Immature natural killer cell (primary cell): ENCODE data around the gene SPTBN2. TPM values are rescaled to one million over a fixed set of nuclear protein-coding genes. Genes with fewer than 3 reads are reported as not detected.

Experiments used
- DNase-seq, 3 donors: peaks; one replicate each; pipeline ENCODE4 v3.0.0; 2022; ENCODE audit warnings: mixed read lengths in 1 of 3
- H3K27ac Mint-ChIP-seq, 6 donors: one replicate each; pipeline ENCODE4 v1.8.0; 2020; ENCODE audit warnings: mixed read lengths in 6 of 6, mild to moderate bottlenecking in 5 of 6, inconsistent platforms in 4 of 6, moderate library complexity in 3 of 6
- H3K27me3 Mint-ChIP-seq, 3 donors: one replicate each; pipeline ENCODE4 v1.8.0; 2020 to 2021; ENCODE audit warnings: low read depth in 3 of 3, mild to moderate bottlenecking in 3 of 3, mixed read lengths in 3 of 3, moderate library complexity in 3 of 3, inconsistent platforms in 1 of 3
- H3K36me3 Mint-ChIP-seq, 3 donors: one replicate each; pipeline ENCODE4 v1.8.0; 2020; ENCODE audit warnings: mixed read lengths in 3 of 3, inconsistent platforms in 2 of 3, mild to moderate bottlenecking in 2 of 3
- H3K4me1 Mint-ChIP-seq, 2 donors: one replicate each; pipeline ENCODE4 v1.8.0; 2020; ENCODE audit warnings: inconsistent platforms in 2 of 2, mild to moderate bottlenecking in 2 of 2, mixed read lengths in 2 of 2, moderate library complexity in 1 of 2
- H3K4me3 Mint-ChIP-seq, 5 donors: one replicate each; pipeline ENCODE4 v1.8.0; 2020; ENCODE audit warnings: mild to moderate bottlenecking in 5 of 5, mixed read lengths in 5 of 5, inconsistent platforms in 3 of 5, moderate library complexity in 3 of 5
- H3K9me3 Mint-ChIP-seq, 6 donors: one replicate each; pipeline ENCODE4 v1.8.0; 2020; ENCODE audit warnings: mild to moderate bottlenecking in 6 of 6, mixed read lengths in 6 of 6, inconsistent platforms in 4 of 6, moderate library complexity in 3 of 6
- polyA plus RNA-seq, 3 donors: library from polyadenylated mRNA; unstranded; fragments of 300-500 nt; fragmentation: Illumina TruSeq; gene quantifications; one replicate each; pipeline ENCODE4 v1.2.3, GENCODE V29; 2021

SPTBN2 gene
- polyA plus RNA-seq, 3 donors from 2014 or later: not detected

DNA sequence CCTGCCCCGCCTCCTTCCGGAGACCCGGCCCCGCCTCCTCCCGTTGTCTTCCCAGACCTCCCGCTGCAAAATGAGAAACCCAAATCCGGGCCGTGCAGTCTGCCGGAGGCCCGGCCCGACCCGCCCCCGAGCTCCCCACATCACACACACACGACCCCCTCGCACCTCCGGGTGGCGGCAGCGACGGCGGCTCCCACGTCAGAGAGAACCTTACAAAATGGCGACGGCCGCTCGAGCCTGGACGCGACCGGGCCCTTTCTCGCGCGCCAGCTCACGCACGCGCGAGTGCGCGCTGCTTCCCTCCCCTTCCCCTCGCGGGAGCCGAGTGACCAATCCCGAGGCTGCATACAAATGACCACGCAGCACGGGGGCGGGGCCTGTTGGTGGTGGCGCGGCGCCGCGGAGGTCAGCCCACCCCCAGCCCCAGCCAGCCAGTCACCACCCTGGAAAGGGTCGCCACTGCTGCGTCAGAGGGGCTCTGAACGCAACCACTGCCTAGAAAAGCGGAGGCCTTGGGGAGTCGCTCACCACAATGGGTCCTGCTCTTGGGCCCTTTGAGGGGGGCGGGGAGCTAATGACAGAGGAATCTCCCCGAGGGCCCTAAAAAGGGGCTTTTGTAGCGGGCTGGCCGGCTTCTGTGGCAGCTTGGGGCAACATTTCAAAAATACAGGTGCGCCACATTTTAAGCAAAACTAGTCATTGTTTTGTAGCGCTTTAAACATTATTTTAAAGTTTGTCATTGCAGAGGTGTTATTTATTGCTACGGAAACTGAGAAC, 51.2 kb downstream of the SPTBN2 start, which contains the start of gene RBM4B:
Gene RBM4B (minus strand): TSS at position 289 of the 777 bp plus-strand sequence. CDS start 808 bp downstream, outside the sequence.
- Mint-ChIP-seq H3K9me3 (no peaks in the 10 kb centered on the region), H3K27me3 (peaks cover 11 to 18% (median 17%) of the 10 kb centered on the region in 3 donors), H3K36me3 (no peaks in the 10 kb centered on the region), H3K4me1 (peaks cover 32 to 41% of the 10 kb centered on the region in 2 donors), H3K4me3 (peak within 1 kb of the TSS; percentile 91 to 96 (median 95)), H3K27ac (peak within 1 kb of the TSS; percentile 97 to 100 (median 99))
- peak; percentile 97 for DNase-seq

DNA sequence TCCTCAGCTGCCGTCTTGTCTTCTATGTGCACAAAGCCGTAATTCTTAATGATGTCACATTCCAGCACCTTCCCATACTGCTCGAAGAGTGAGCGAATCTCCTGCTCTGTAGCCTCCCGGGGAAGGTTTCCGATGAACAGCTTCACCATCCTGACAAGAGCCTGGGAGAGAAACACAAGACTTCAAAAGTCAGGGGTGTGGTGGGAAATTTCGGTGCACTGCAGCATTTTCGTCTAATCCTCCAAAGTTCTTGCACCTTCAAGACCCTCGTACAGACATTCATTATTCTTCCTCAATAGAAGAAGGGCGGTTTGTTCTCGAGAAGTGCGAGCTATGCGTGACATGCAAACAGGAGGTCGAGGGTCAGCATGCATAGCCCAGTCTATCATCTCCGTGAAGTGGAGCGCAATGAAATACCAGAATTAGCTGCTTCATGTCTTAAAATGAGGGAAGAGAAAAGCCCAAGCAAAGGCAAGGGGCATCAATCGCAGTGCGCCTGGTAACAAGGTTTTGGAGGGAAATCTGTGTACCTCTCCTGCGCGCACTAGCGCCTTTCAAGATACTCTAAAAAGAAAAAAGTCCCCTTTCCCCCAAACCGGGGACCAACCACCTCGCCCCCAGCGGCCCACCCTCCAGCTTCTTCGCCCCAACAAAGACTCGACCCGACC, 52.0 kb downstream of the SPTBN2 start:
- H3K36me3 Mint-ChIP-seq: no peaks in the 10 kb centered on the region
- H3K9me3 Mint-ChIP-seq: no peaks in the 10 kb centered on the region
- peak overlapping the region; percentile 97 to 100 (median 99) for H3K27ac Mint-ChIP-seq
- H3K4me1 Mint-ChIP-seq: peaks cover 32 to 41% of the 10 kb centered on the region in 2 donors
- no peak for DNase-seq
- peak overlapping the region; percentile 91 to 96 (median 95) for H3K4me3 Mint-ChIP-seq
- H3K27me3 Mint-ChIP-seq: peaks cover 11 to 18% (median 17%) of the 10 kb centered on the region in 3 donors

DNA sequence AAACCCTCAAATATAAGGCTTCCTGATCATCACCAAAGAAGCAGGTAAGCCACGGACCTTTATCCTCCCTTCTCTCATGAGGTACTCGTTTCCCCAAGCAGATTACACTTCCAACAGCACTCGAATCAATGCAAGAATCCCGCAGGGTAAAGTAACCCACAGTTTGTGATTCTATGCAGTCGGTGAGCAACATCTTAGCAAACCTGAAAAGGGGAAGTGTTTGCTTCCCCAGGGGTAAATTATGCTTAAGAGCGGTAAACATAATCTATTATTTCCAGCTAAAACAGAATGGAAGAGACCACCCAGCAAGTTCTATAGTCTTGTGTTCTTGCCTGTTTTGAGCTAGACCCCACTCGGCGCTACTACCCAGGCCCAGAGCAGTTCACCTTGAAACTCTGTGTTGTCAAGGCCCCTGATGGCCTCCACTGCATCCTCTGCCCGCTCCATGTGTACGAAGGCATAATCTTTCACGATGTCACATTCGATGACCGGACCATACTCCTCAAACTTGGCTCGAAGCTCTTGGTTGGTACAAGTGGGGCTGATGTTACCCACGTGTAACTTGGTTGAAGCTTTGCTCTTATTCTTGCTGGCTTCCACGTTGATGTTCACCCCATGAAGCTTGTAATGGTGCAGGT, 52.6 kb downstream of the SPTBN2 start:
- peaks cover 32 to 41% of the 10 kb centered on the region in 2 donors for H3K4me1 Mint-ChIP-seq
- H3K27ac Mint-ChIP-seq: peak overlapping the region; percentile 97 to 100 (median 99)
- H3K27me3 Mint-ChIP-seq: peaks cover 11 to 18% (median 17%) of the 10 kb centered on the region in 3 donors
- peak overlapping the region; percentile 91 to 96 (median 95) for H3K4me3 Mint-ChIP-seq
- DNase-seq: no peak
- no peaks in the 10 kb centered on the region for H3K36me3 Mint-ChIP-seq
- no peaks in the 10 kb centered on the region for H3K9me3 Mint-ChIP-seq

DNA sequence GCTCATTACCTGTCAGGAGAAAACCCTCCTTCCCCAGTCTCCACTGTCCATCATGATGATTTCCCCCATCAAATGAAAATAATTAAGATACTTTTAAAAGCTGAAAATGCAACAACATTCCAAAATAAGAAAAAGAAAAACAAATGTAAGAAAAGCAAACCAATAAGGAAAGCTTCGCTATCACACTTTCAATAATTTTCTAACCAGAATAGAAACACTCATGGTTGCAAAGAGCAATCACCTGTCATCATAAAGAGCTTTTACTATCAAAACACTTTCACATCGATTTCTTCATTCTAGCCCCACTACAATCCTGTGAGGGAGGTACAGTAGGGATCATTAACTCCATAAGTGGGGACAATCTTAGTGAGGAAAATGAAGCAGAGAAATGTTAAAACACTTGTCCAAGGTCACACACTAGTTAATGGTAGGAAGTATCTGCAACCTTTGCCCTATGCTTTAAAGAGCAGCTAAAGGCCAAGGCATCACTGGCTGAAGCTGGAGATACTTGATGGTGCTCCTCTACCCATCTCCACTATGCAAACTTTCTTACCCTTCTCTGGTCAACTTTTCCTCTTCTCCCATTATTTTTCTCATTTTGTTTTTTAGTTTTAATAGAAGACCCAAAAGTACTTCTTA, 53.9 kb downstream of the SPTBN2 start:
- Mint-ChIP-seq H3K36me3 (no peaks in the 10 kb centered on the region), H3K4me3 (no peak overlapping the region), H3K9me3 (no peaks in the 10 kb centered on the region), H3K27me3 (peaks cover 11 to 18% (median 17%) of the 10 kb centered on the region in 3 donors), H3K4me1 (peaks cover 39 to 51% of the 10 kb centered on the region in 2 donors), H3K27ac (peak overlapping the region in 5 of 6 donors; percentile 11 to 49 (median 30))
- DNase-seq: no peak

DNA sequence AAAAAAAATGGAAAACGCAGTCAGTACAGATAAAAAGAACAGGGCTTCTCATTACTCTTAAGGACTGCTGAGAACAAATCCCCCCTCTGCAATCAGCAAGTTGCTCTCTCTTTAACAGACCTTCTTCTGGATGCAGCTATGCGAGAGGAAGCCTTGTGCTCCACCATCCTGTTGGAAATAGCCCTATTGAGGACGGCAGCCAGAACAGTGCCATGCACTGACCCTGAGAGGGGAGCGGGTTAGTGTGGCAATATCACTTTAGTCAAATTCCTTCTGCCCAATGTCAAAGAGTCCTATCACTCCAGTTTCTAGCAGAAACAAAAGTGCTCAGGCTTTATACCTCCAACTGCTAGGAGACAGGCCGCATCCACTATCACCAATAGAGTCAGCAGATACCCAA, 58.2 kb downstream of the SPTBN2 start:
- no peak for DNase-seq
- Mint-ChIP-seq H3K27me3 (peaks cover 0 to 2% (median 0%) of the 10 kb centered on the region in 3 donors), H3K4me3 (no peak overlapping the region), H3K4me1 (peaks cover 24 to 52% of the 10 kb centered on the region in 2 donors), H3K9me3 (no peaks in the 10 kb centered on the region), H3K27ac (peak overlapping the region in 5 of 6 donors; percentile 24 to 55 (median 35)), H3K36me3 (peaks cover 0 to 9% (median 7%) of the 10 kb centered on the region in 3 donors)

DNA sequence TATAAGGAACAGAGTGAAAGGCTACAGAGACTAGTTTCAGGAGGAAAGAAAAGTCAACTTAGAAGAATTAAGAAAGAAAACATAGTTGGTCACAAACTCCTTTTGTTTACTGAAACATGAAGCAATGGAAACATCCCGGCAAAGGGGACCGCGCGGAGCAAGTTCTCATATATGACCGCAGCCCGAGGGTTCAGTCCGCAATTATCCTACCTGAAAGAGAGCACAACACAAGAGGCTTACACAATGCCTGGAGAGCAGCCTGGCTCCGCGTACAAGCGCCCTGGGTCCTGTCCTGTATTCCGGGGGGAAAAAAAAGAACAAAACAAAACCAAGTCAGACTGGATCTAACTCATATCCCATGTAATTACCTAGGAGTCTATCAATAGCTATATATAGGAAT, 63.6 kb downstream of the SPTBN2 start:
- Mint-ChIP-seq H3K27ac (peak overlapping the region in 2 of 6 donors; percentile 25 to 41), H3K4me1 (peaks cover 15 to 52% of the 10 kb centered on the region in 2 donors), H3K36me3 (peaks cover 4 to 17% (median 14%) of the 10 kb centered on the region in 3 donors), H3K4me3 (no peak overlapping the region), H3K27me3 (peaks cover 0 to 2% (median 0%) of the 10 kb centered on the region in 3 donors), H3K9me3 (no peaks in the 10 kb centered on the region)
- DNase-seq: no peak

DNA sequence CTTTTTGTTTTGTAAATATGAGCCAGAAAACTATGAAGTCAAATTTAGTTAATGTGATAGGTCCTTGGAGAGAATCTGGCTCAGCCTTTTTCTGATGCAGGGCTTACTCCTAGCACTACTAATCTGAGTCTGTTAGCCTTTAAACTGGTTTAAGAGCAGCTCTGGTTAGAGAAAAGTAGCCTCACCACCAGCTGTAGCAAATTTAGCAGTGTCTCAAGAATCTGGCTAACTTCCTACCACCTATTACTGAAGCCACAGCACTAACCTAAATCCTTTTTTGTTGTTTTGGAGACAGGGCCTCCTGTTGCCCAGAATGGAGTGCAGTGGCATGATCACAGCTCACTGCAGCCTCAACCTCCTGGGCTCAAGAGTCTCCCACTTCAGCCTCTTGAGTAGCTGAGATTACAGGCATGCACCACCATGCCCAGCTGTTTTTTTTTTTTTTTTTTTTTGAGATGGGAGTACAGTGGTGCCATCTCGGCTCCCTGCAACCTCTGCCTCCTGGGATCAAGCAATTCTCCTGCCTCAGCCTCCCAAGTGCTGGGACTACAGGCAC, 65.2 kb downstream of the SPTBN2 start:
- peak overlapping the region in 3 of 6 donors; percentile 16 to 55 (median 39) for H3K27ac Mint-ChIP-seq
- peaks cover 15 to 47% of the 10 kb centered on the region in 2 donors for H3K4me1 Mint-ChIP-seq
- H3K36me3 Mint-ChIP-seq: peaks cover 4 to 21% (median 16%) of the 10 kb centered on the region in 3 donors
- no peaks in the 10 kb centered on the region for H3K27me3 Mint-ChIP-seq
- no peaks in the 10 kb centered on the region for H3K9me3 Mint-ChIP-seq
- no peak for DNase-seq
- H3K4me3 Mint-ChIP-seq: no peak overlapping the region

DNA sequence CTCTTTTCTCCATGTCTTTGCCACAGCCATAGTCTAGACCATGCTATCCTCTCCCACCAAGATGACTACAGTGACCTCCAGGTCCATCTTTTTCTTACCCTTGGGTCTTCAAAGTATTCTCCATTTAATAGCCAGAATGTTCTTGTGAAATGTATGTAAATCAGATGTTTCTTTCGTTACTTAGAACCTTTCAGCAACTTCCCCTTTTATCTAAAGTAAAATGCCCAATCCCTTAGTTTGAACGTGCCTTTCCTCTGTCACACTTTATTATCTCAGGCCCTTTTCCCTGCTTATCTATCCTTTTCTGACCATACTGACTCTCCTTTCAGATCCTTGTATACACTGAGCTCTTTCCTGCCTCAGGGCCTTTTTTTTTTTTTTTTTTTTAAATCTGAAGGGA, 69.3 kb downstream of the SPTBN2 start:
- no peaks in the 10 kb centered on the region for H3K9me3 Mint-ChIP-seq
- no peak overlapping the region for H3K4me3 Mint-ChIP-seq
- H3K27ac Mint-ChIP-seq: peak overlapping the region in 4 of 6 donors; percentile 0 to 48 (median 5)
- H3K4me1 Mint-ChIP-seq: peaks cover 11 to 28% of the 10 kb centered on the region in 2 donors
- H3K27me3 Mint-ChIP-seq: peaks cover 0 to 3% (median 0%) of the 10 kb centered on the region in 3 donors
- no peak for DNase-seq
- peaks cover 0 to 8% (median 5%) of the 10 kb centered on the region in 3 donors for H3K36me3 Mint-ChIP-seq

DNA sequence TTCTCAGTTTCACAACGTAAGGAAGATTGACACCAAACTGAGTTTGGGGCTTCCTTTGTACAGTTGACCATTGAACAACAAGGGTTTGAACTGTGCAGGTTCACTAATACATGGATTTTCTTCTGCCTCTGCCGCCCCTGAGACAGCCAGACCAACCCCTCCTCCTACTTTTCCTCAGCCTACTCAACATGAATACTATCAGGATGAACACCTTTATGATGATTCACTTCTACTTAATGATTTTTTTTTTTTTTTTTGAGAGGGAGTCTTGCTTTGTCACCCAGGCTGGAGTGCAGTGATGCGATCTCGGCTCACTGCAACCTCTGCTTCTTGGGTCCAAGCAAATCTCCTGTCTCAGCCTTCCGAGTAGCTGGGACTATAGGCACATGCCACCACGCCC, 75.9 kb downstream of the SPTBN2 start:
- no peaks in the 10 kb centered on the region for H3K9me3 Mint-ChIP-seq
- H3K27ac Mint-ChIP-seq: peak overlapping the region in 5 of 6 donors; percentile 15 to 50 (median 46)
- peaks cover 0 to 7% (median 3%) of the 10 kb centered on the region in 3 donors for H3K36me3 Mint-ChIP-seq
- H3K27me3 Mint-ChIP-seq: peaks cover 0 to 6% (median 5%) of the 10 kb centered on the region in 3 donors
- H3K4me1 Mint-ChIP-seq: peaks cover 19 to 42% of the 10 kb centered on the region in 2 donors
- DNase-seq: no peak
- H3K4me3 Mint-ChIP-seq: no peak overlapping the region

DNA sequence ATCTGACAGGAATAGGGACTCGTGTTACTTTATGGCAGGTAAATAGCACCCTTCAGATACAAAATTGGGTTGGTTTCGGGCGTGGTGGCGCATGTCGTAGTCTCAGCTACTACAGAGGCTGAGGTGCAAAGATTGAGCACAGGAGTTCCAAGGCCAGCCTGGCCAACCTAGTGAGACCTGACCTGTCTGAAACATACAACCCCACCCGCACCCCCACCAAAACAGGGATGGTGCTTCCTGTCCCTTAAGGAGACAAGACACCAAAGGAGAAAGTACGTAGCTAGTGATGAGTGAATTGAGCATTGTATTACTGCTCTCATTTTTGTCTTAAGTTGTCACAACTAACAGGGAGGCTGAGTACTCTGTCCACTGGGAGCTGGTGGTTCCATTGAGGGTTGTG, 76.4 kb downstream of the SPTBN2 start:
- no peak for DNase-seq
- peaks cover 2 to 8% (median 5%) of the 10 kb centered on the region in 3 donors for H3K36me3 Mint-ChIP-seq
- H3K9me3 Mint-ChIP-seq: no peaks in the 10 kb centered on the region
- H3K27me3 Mint-ChIP-seq: peaks cover 0 to 6% (median 5%) of the 10 kb centered on the region in 3 donors
- peak overlapping the region in 5 of 6 donors; percentile 39 to 50 (median 42) for H3K27ac Mint-ChIP-seq
- H3K4me1 Mint-ChIP-seq: peaks cover 21 to 45% of the 10 kb centered on the region in 2 donors
- H3K4me3 Mint-ChIP-seq: no peak overlapping the region

DNA sequence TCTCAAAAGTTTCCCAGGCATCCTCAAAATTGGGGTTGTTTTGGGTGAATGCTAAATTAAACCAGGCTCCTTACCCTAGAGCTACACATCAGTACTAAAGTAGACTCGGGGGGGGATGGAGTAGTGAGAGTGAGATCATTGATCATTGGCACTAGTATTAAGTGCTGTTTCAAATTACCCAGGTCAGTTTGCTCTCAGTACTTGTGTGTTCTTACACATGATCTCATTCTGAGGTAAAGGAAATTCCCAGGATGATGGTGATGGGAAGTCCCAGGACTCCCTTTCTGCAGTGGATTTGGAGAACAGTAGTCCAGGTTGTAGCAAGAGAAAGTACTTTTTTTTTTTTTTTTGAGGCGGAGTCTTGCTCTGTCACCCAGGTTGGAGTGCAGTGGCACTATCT, 78.0 kb downstream of the SPTBN2 start:
- no peak for DNase-seq
- Mint-ChIP-seq H3K27ac (no peak overlapping the region), H3K4me3 (no peak overlapping the region), H3K4me1 (peaks cover 35 to 62% of the 10 kb centered on the region in 2 donors), H3K9me3 (no peaks in the 10 kb centered on the region), H3K27me3 (peaks cover 0 to 6% (median 6%) of the 10 kb centered on the region in 3 donors), H3K36me3 (peaks cover 6 to 24% (median 21%) of the 10 kb centered on the region in 3 donors)

DNA sequence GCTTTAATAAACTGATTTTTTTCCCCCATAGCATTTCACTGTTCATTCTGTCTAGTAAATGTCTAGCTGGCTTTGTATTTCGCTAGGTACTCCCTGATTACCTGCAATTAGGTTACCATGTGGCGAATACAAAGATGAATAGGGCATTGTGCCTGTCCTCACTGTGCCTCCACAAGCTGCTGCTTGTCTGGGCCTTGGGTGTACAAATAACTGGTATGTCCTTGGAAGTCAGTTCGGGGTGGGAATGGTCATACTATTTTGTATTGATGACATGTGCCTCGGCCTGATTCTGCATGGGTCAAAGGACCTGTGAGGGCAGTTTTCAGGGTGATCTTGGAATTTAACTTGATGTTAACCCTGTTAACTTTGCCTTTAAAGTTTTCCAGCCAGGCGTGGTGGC, 79.1 kb downstream of the SPTBN2 start:
- H3K27ac Mint-ChIP-seq: no peak overlapping the region

DNA sequence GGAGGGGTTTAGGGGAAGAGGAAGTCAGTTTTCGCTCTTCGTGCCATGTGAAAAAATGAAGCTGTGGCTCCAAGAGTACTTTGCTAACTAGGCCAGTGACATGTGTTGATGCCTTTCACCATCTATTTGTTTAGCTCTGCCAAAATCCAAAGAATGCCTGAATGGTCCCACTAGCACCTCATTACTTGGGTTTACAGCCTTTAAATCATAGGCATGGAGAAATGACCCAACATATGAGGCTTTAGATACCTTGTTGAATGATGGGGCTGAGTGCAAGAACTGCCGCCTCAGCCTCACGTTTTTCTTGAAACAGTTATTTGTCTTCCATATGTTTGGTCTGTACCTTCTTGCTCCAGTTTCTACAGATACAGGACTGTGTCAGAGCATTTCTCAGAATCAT, 82.2 kb downstream of the SPTBN2 start:
- H3K9me3 Mint-ChIP-seq: no peaks in the 10 kb centered on the region
- peaks cover 18 to 49% (median 46%) of the 10 kb centered on the region in 3 donors for H3K36me3 Mint-ChIP-seq
- no peak for DNase-seq
- peak overlapping the region in 3 of 6 donors; percentile 18 to 58 (median 57) for H3K27ac Mint-ChIP-seq
- H3K4me3 Mint-ChIP-seq: peak overlapping the region in 1 of 5 donors; percentile 1
- peaks cover 68 to 81% of the 10 kb centered on the region in 2 donors for H3K4me1 Mint-ChIP-seq
- peaks cover 0 to 5% (median 4%) of the 10 kb centered on the region in 3 donors for H3K27me3 Mint-ChIP-seq

More for the DNA sequence above, 79.1 kb downstream of the SPTBN2 start:
- Mint-ChIP-seq H3K27me3 (peaks cover 0 to 6% (median 6%) of the 10 kb centered on the region in 3 donors), H3K4me3 (no peak overlapping the region), H3K36me3 (peaks cover 9 to 31% (median 30%) of the 10 kb centered on the region in 3 donors), H3K9me3 (no peaks in the 10 kb centered on the region), H3K4me1 (peaks cover 42 to 67% of the 10 kb centered on the region in 2 donors)
- DNase-seq: no peak
